Activated B cell treated with CpG ODN at 0.5 μM for 24 hours (primary cell): ENCODE data around the gene PGRMC1. TPM values are rescaled to one million over a fixed set of nuclear protein-coding genes. Genes with fewer than 3 reads are reported as not detected.

ENCODE experiments used
- ATAC-seq: fragments of 200-7000 bp; cut with Tn5 transposase; one replicate; pipeline ENCODE4 v1.10.0; 2021; ENCODE audit warnings: low read depth, mild to moderate bottlenecking, moderate library complexity
- CTCF ChIA-PET: fragments of 350-600 bp; sonication (Branson Sonifier 250); formaldehyde crosslinking; loops from one replicate; lab custom pipeline; 2021; ENCODE audit warnings: antibody characterized with exemption; lab: Charles Lee
- POLR2A ChIA-PET: fragments of 350-600 bp; sonication (Branson Sonifier 250); formaldehyde crosslinking; loops from one replicate; lab custom pipeline; 2021; ENCODE audit warnings: antibody characterized with exemption; lab: Charles Lee
- DNase-seq: peaks from one replicate; pipeline ENCODE4 v3.0.0; 2022
- H3K27ac Mint-ChIP-seq: one replicate; pipeline ENCODE4 v1.8.0; 2020; ENCODE audit warnings: mixed read lengths
- H3K27me3 Mint-ChIP-seq: one replicate; pipeline ENCODE4 v1.8.0; 2021; ENCODE audit warnings: mixed read lengths
- H3K36me3 Mint-ChIP-seq: one replicate; pipeline ENCODE4 v1.8.0; 2021; ENCODE audit warnings: low read depth, mixed read lengths
- H3K4me1 Mint-ChIP-seq: one replicate; pipeline ENCODE4 v1.8.0; 2021; ENCODE audit warnings: mixed read lengths
- H3K4me3 Mint-ChIP-seq: one replicate; pipeline ENCODE4 v1.8.0; 2020; ENCODE audit warnings: mild to moderate bottlenecking, mixed read lengths
- H3K9me3 Mint-ChIP-seq: one replicate; pipeline ENCODE4 v1.8.0; 2020; ENCODE audit warnings: mixed read lengths
- intact Hi-C: fragments of 100-400 bp; cut with micrococcal nuclease; formaldehyde crosslinking; loops from one replicate; pipeline ENCODE4 v1.15.1; 2024
- total RNA-seq: library from RNA; stranded (reverse); gene quantifications from 2 replicates; pipeline ENCODE4 v1.2.3, GENCODE V29; 2022
- TF ChIP-seq, protein P1 (sequence below): fragments of 200-600 bp; IDR thresholded peaks from one replicate; pipeline ENCODE4 v1.8.0; 2022; ENCODE audit warnings: antibody characterized with exemption, mild to moderate bottlenecking

Gene PGRMC1
- total RNA-seq: 8.5 and 9.8 TPM in 2 replicates

DNA sequence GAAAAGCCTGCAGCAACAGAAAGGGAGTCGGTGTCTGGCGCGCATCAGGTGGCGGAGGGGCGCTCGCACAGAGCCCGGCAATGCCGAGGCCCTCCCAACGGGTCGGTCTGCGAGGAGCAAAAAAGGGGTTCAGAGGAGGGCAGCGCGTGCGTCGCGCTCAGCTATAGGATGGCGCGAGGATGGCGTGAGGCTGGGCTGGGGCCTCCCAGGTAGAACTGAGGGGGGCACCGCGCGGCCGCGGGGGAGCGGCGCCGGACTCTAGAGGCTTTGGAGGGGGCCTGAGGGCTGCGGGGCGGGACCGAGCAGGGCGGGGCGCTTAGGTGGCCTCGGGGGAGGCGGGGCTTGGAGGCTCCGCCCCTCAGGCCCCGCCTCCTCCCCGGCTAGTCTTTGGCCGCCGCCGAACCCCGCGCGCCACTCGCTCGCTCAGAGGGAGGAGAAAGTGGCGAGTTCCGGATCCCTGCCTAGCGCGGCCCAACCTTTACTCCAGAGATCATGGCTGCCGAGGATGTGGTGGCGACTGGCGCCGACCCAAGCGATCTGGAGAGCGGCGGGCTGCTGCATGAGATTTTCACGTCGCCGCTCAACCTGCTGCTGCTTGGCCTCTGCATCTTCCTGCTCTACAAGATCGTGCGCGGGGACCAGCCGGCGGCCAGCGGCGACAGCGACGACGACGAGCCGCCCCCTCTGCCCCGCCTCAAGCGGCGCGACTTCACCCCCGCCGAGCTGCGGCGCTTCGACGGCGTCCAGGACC lies at the start of gene PGRMC1:
Gene PGRMC1 (plus strand): TSS at position 414 of the 751 bp plus-strand sequence. CDS start 79 bp downstream, at position 493.
- ATAC-seq (peak; percentile 97), DNase-seq (peak; percentile 64)
- H3K9me3 Mint-ChIP-seq: no peaks in the 10 kb centered on the region
- TF ChIP-seq, protein P1, sequence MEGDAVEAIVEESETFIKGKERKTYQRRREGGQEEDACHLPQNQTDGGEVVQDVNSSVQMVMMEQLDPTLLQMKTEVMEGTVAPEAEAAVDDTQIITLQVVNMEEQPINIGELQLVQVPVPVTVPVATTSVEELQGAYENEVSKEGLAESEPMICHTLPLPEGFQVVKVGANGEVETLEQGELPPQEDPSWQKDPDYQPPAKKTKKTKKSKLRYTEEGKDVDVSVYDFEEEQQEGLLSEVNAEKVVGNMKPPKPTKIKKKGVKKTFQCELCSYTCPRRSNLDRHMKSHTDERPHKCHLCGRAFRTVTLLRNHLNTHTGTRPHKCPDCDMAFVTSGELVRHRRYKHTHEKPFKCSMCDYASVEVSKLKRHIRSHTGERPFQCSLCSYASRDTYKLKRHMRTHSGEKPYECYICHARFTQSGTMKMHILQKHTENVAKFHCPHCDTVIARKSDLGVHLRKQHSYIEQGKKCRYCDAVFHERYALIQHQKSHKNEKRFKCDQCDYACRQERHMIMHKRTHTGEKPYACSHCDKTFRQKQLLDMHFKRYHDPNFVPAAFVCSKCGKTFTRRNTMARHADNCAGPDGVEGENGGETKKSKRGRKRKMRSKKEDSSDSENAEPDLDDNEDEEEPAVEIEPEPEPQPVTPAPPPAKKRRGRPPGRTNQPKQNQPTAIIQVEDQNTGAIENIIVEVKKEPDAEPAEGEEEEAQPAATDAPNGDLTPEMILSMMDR: no peak
- ChIA-PET POLR2A (no interaction called here), CTCF (no interaction called here)
- H3K27me3 Mint-ChIP-seq: no peaks in the 10 kb centered on the region
- H3K4me3 Mint-ChIP-seq: peak within 1 kb of the TSS; percentile 89
- H3K27ac Mint-ChIP-seq: peak within 1 kb of the TSS; percentile 82
- intact Hi-C loops: loop anchor here (2.0 to 10.0 kb wide), 4 partner anchors 31 to 261 kb away; partner anchors contain the start of genes LONRF3 and SLC25A5
- H3K36me3 Mint-ChIP-seq: peaks cover 5% of the 10 kb centered on the region
- peaks cover 16% of the 10 kb centered on the region for H3K4me1 Mint-ChIP-seq

- H3K4me3 Mint-ChIP-seq: no peak overlapping the region
- H3K27me3 Mint-ChIP-seq: peaks cover 3% of the 10 kb centered on the region
- no peak overlapping the region for H3K27ac Mint-ChIP-seq
- ChIA-PET CTCF (interaction anchor here (1.4 kb wide), 1 partner anchor 19 kb away, joined by 3 read pairs; no protein-coding TSS in a partner anchor), POLR2A (no interaction called here)
- TF ChIP-seq, protein P1: no peak
- intact Hi-C loops: no loop called here
- no peaks in the 10 kb centered on the region for H3K4me1 Mint-ChIP-seq
- H3K9me3 Mint-ChIP-seq: no peaks in the 10 kb centered on the region
- no peak for DNase-seq
- ATAC-seq: no peak
- no peaks in the 10 kb centered on the region for H3K36me3 Mint-ChIP-seq
Observed at GRCh38 chrX:119186763-119187162, 49.3 kb upstream of the PGRMC1 start.

GRCh38 chrX:119187298-119187697 lies 48.8 kb upstream of the PGRMC1 start:
- H3K4me3 Mint-ChIP-seq: no peak overlapping the region

DNA sequence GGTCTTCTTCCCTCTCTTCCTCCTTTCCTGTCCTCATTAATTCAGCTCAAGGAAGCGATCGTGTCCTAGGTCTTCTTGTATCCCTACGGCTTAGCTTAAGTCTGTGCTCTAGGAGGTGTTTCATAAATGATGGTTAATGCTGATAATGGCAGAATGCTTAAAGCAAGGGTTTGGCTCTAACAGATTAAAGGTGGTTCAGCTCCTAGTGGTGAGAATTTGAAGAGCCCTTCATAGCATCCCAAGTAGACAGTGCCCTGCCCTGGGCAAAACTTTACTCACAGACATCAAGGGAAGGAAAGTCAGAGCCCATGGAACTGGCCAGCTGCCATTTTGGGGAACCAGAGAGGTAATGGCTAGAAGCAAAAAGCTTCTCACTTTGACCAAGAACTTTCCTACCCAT lies 47.0 kb upstream of the PGRMC1 start:
- no peak overlapping the region for H3K27ac Mint-ChIP-seq

More at GRCh38 chrX:119187298-119187697, 48.8 kb upstream of the PGRMC1 start:
- intact Hi-C loops: no loop called here
- no peak overlapping the region for H3K27ac Mint-ChIP-seq
- no peaks in the 10 kb centered on the region for H3K36me3 Mint-ChIP-seq
- ATAC-seq (no peak), DNase-seq (no peak)
- H3K4me1 Mint-ChIP-seq: no peaks in the 10 kb centered on the region
- no peaks in the 10 kb centered on the region for H3K9me3 Mint-ChIP-seq
- TF ChIP-seq, protein P1: no peak
- ChIA-PET CTCF (interaction anchor here (1.4 kb wide), 1 partner anchor 18 kb away, joined by 3 read pairs; no protein-coding TSS in a partner anchor), POLR2A (no interaction called here)
- peaks cover 3% of the 10 kb centered on the region for H3K27me3 Mint-ChIP-seq

DNA sequence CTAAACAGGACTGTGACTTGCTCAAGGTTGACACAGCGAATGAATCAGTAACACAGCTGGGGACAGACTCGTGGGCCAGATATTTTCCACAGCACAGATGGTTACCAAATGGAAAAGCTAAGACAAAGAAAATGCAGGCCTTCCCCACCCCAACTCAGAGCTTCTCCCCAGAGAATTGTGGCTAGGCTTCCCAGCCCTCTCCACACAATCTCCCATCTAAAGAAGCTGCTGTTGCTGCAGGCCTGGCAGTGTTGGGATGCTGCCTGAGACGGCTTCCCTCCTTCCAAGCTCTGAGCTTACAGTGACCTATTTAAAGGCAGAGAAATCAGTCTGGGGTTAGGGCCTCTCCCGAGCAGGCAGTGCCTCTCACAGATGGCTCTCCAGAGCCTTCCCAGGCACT lies 46.5 kb upstream of the PGRMC1 start:
- ChIA-PET CTCF (no interaction called here), POLR2A (no interaction called here)
- TF ChIP-seq, protein P1: no peak
- H3K36me3 Mint-ChIP-seq: no peaks in the 10 kb centered on the region
- no peaks in the 10 kb centered on the region for H3K4me1 Mint-ChIP-seq
- ATAC-seq (no peak), DNase-seq (no peak)
- H3K9me3 Mint-ChIP-seq: no peaks in the 10 kb centered on the region
- H3K27me3 Mint-ChIP-seq: peaks cover 3% of the 10 kb centered on the region
- no peak overlapping the region for H3K27ac Mint-ChIP-seq
- intact Hi-C loops: no loop called here
- H3K4me3 Mint-ChIP-seq: no peak overlapping the region

More for the DNA sequence above, 47.0 kb upstream of the PGRMC1 start:
- Mint-ChIP-seq H3K4me3 (no peak overlapping the region), H3K27me3 (peaks cover 3% of the 10 kb centered on the region), H3K4me1 (no peaks in the 10 kb centered on the region), H3K36me3 (no peaks in the 10 kb centered on the region), H3K9me3 (no peaks in the 10 kb centered on the region)
- TF ChIP-seq, protein P1: no peak
- ATAC-seq (no peak), DNase-seq (no peak)
- ChIA-PET CTCF (no interaction called here), POLR2A (no interaction called here)
- intact Hi-C loops: no loop called here
